ENCODE measurements around the gene NEUROD2. TPM values are rescaled to one million over a fixed set of nuclear protein-coding genes. Genes with fewer than 3 reads are reported as not detected.

NEUROD2 gene
- total RNA-seq, 6 donors from 2014 or later = not detected

DNA sequence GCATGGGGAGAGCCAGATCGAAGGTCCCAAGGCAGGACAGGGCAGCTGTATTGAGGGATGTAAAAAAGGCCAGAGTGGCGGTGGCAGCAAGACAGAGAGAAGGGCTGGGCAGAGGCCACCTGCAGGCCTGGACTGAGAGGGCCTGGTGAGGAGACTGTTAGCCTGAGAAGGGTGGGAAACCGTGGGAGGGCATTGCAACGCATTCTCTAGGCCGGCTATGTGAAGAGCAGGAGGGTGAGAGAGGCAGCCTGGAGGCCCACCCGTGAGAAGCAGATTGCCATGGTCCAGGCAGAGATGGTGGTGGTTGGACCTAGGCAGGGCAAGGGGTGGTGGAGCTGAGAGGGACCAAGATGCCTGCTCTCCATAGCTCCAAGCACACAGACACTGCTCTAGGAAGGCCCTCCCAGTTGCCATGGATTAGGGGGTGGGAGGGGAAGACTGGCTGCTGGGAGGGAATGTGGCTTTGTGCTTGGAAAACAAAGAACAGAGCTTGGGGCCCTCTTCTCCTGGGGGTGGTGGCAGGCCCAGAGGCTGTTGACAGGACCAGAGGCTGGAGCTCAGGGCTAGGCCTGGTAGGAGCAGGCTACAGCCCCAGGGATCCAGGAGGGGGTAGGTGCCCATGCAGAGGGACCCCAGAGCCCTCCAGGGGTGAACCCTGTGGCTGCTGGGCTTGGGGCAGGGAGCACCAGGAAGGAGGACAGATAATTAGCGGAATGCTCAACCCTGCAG, 45.0 kb upstream of the NEUROD2 start:
- ATAC-seq (ENCODE audit: low FRiP score in 2 of 2) = no peak
- peaks cover 20 to 55% (median 32%) of the 10 kb centered on the region in 4 donors for H3K4me1 ChIP-seq
- peak overlapping the region; percentile 28 to 90 (median 63) for H3K27ac ChIP-seq

DNA sequence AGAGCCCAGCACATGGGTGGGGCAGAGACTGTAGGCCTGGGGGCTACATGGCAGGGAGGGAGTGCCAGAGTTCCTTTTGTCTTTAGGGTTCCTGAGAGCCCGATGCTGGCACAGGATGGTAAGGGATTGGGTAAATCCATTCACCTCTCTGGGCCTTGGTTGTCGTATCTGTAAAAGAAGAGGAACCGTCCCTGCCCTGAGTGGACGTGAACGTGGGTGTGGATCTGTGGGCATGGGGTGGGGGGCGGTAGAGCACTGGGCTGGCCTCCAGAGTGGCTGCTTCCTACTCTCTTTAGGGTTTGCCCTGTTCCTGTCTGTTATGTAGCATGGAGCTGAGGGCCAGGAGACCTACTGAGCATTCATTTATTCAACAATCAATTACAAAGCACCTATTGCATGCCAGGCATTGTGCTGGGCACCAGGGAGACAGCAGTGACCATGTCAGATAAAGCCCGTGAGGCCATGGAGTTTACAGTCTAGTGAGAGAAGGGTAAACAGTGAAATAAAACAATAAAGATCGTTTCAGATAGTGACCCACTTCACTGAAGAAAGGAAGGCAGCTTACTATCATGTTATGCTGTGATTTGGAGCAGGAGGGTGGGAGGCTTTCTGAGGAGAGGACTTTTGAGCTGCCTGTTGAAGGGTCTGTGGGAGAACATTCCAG, 44.3 kb upstream of the NEUROD2 start:
- H3K9me3 ChIP-seq = no peaks in the 10 kb centered on the region
- WGBS, 2 donors = 56 to 60% methylated on average over 7 to 8 of the region's 8 CpGs
- TF ChIP-seq POLR2AphosphoS5 (IDR thresholded peaks at IDR 0.05) (peak in 1 of 2 donors; percentile 78), EP300 (IDR thresholded peaks at IDR 0.05) (no peak), POLR2A (IDR thresholded peaks at IDR 0.05) (no peak)
- peak overlapping the region; percentile 28 to 90 (median 63) for H3K27ac ChIP-seq
- no peaks in the 10 kb centered on the region for H3K27me3 ChIP-seq
- H3K36me3 ChIP-seq = peaks cover 0 to 19% (median 9%) of the 10 kb centered on the region in 4 donors
- H3K4me1 ChIP-seq = peaks cover 20 to 48% (median 32%) of the 10 kb centered on the region in 4 donors
- DNase-seq (no peak), ATAC-seq (ENCODE audit: low FRiP score in 2 of 2) (no peak)
- H3K4me3 ChIP-seq = no peak overlapping the region

More for the DNA sequence above, 45.0 kb upstream of the NEUROD2 start:
- DNase-seq = no peak
- Histone ChIP-seq H3K9me3 (no peaks in the 10 kb centered on the region), H3K27me3 (no peaks in the 10 kb centered on the region), H3K4me3 (no peak overlapping the region), H3K36me3 (peaks cover 0 to 22% (median 13%) of the 10 kb centered on the region in 4 donors)
- WGBS, 2 donors = 66 to 67% methylated on average over 7 of the region's 7 CpGs
- TF ChIP-seq EP300 (IDR thresholded peaks at IDR 0.05) (no peak), POLR2AphosphoS5 (IDR thresholded peaks at IDR 0.05) (no peak), POLR2A (IDR thresholded peaks at IDR 0.05) (no peak)
- TF ChIP-seq, protein P1, sequence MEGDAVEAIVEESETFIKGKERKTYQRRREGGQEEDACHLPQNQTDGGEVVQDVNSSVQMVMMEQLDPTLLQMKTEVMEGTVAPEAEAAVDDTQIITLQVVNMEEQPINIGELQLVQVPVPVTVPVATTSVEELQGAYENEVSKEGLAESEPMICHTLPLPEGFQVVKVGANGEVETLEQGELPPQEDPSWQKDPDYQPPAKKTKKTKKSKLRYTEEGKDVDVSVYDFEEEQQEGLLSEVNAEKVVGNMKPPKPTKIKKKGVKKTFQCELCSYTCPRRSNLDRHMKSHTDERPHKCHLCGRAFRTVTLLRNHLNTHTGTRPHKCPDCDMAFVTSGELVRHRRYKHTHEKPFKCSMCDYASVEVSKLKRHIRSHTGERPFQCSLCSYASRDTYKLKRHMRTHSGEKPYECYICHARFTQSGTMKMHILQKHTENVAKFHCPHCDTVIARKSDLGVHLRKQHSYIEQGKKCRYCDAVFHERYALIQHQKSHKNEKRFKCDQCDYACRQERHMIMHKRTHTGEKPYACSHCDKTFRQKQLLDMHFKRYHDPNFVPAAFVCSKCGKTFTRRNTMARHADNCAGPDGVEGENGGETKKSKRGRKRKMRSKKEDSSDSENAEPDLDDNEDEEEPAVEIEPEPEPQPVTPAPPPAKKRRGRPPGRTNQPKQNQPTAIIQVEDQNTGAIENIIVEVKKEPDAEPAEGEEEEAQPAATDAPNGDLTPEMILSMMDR (IDR thresholded peaks at IDR 0.05) = no peak

DNA sequence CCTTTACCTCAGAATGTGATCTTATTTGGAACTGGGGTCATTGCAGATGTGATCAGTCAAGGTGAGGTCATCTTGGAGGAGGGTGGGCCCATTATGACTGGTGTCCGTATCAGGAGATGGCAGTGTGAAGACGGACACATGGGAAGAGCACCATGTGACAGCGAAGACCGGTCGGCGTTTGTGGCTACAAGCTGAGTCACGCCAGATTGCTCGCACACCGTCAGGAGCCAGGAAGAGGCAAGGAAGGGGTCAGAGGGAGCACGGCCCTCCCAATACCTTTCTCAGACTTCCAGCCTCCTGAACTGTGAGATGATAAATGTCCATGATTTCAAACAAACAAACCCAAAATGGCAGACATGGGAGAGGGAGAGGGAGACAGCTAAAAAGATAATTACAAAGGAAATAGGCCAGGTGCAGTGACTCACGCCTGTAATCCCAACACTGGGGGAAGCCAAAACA, 42.4 kb upstream of the NEUROD2 start:
- H3K4me1 ChIP-seq = peaks cover 20 to 40% (median 29%) of the 10 kb centered on the region in 4 donors
- no peak for DNase-seq
- WGBS, 2 donors = 87 to 93% methylated on average over 11 of the region's 11 CpGs
- H3K36me3 ChIP-seq = peaks cover 0 to 9% (median 2%) of the 10 kb centered on the region in 4 donors
- TF ChIP-seq EP300 (IDR thresholded peaks at IDR 0.05) (no peak), POLR2AphosphoS5 (IDR thresholded peaks at IDR 0.05) (no peak), POLR2A (IDR thresholded peaks at IDR 0.05) (no peak)
- TF ChIP-seq, protein P1 (IDR thresholded peaks at IDR 0.05) = no peak
- no peak overlapping the region for H3K4me3 ChIP-seq
- no peaks in the 10 kb centered on the region for H3K27me3 ChIP-seq
- H3K27ac ChIP-seq = peak overlapping the region in 1 of 4 donors; percentile 90
- H3K9me3 ChIP-seq = no peaks in the 10 kb centered on the region
- ATAC-seq (ENCODE audit: low FRiP score in 2 of 2) = no peak

DNA sequence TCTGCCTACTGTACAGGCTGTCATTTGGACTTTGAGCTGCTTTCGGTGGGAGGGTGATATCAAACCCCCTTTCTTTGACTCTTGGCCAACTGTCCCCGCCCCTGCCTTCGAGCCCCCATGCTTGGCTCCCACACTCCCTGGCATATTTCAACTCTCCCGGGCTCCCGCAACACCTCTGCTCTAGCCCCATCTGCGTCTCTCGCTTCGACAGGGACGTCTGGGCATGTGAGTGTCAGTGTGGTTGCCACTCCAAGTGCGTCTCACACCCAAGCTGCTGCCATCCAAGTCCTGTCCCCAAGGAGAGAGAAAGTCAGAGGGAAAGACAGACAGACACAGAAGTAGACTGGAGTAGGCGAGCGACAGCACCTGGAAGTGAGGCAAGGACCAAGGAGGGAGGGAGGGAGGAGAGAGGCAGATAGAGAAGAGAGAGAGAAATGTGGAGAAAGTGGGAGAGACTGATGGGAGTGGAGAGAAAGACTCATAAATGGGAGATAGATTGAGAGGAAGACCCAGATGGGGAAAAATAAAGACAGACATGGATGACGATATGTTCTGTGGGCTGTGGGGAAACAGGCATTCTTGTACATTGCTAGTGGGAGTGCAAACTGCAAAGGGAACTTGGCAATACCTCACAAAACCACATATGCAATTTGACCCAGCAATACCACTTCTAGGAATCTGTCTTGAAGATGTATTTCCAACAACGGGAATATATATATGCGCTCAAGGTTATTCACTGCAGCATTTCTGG, 41.1 kb upstream of the NEUROD2 start:
- 87 to 88% methylated on average over 15 of the region's 15 CpGs for WGBS, 2 donors
- Histone ChIP-seq H3K4me1 (peaks cover 11 to 39% (median 26%) of the 10 kb centered on the region in 4 donors), H3K4me3 (no peak overlapping the region), H3K27me3 (no peaks in the 10 kb centered on the region), H3K9me3 (no peaks in the 10 kb centered on the region), H3K27ac (no peak overlapping the region), H3K36me3 (peaks cover 0 to 2% (median 0%) of the 10 kb centered on the region in 4 donors)
- no peak for DNase-seq
- TF ChIP-seq, protein P1 (IDR thresholded peaks at IDR 0.05) = no peak
- no peak for TF ChIP-seq EP300 (IDR thresholded peaks at IDR 0.05)
- no peak for TF ChIP-seq POLR2A (IDR thresholded peaks at IDR 0.05)
- no peak for TF ChIP-seq POLR2AphosphoS5 (IDR thresholded peaks at IDR 0.05)
- ATAC-seq (ENCODE audit: low FRiP score in 2 of 2) = no peak

DNA sequence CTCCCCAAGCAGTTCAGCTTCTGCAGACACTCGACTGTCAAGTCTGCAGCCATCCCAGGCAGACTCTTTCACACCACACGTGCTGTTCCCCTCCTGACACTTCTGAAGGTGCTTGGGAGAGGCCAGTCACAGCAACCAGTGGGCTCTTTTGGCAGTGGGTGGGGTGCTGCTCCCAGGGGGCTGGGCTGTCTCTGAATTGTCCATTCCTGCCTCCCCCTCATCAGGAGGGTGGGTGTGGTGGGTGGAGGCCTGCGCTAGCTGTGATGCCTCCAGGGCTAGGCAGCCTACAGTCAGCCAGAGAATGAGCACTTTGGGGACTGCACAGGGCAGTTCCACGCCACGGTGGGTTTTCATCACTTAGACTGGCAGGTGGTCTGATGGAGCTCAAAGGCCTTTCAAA, 39.5 kb upstream of the NEUROD2 start:
- H3K4me1 ChIP-seq = peaks cover 19 to 40% (median 27%) of the 10 kb centered on the region in 4 donors
- ATAC-seq (ENCODE audit: low FRiP score in 2 of 2) (peak in 1 of 2 donors; percentile 35), DNase-seq (no peak)
- H3K27me3 ChIP-seq = no peaks in the 10 kb centered on the region
- TF ChIP-seq EP300 (IDR thresholded peaks at IDR 0.05) = no peak
- no peak for TF ChIP-seq POLR2AphosphoS5 (IDR thresholded peaks at IDR 0.05)
- no peak for TF ChIP-seq POLR2A (IDR thresholded peaks at IDR 0.05)
- TF ChIP-seq, protein P1 (IDR thresholded peaks at IDR 0.05) = no peak
- H3K27ac ChIP-seq = no peak overlapping the region
- no peak overlapping the region for H3K4me3 ChIP-seq
- peaks cover 0 to 2% (median 0%) of the 10 kb centered on the region in 4 donors for H3K36me3 ChIP-seq
- 73 to 85% methylated on average over 2 to 5 of the region's 5 CpGs for WGBS, 2 donors
- H3K9me3 ChIP-seq = no peaks in the 10 kb centered on the region
